ENCODE results near the gene CDV3. TPM values are rescaled to one million over a fixed set of nuclear protein-coding genes. Genes with fewer than 3 reads are reported as not detected.
"Not testable (repeated sequence)": the region's sequence is repeated elsewhere in the genome, so short reads cannot be mapped to it uniquely, and the experiment has no call there.

CDV3 gene
- total RNA-seq, result 184 TPM
- long read RNA-seq, transcript CDV3-201 (5 exons, 3,307 nt), result minor isoform, 50 of 274 reads
- long read RNA-seq, transcript CDV3-203 (5 exons, 955 nt), result major isoform, 146 of 274 reads
- long read RNA-seq, partial matches to known transcripts, result 4 of 274 reads
- long read RNA-seq, other reads (novel, unspliced or antisense), result 74 of 274 reads

GRCh38 chr3:133573629-133574194, at the start of gene CDV3:
Gene CDV3 (plus strand): TSS chr3:133573686. CDS start chr3:133574045, 359 bp downstream.
- no peak for TF ChIP-seq CTCF (IDR thresholded peaks at IDR 0.05)
- DNase-seq, result no peak
- intact Hi-C loops (cut with DNase I), result no loop called here

GRCh38 chr3:133523758-133524157, 49.7 kb upstream of the CDV3 start:
- intact Hi-C loops (cut with DNase I); H3K4me1 ChIP-seq; H3K36me3 ChIP-seq; H3K27me3 ChIP-seq; DNase-seq; H3K4me3 ChIP-seq; H3K27ac ChIP-seq; H3K9me3 ChIP-seq: not testable (repeated sequence)
- peak; percentile 44 for ATAC-seq

More at GRCh38 chr3:133573629-133574194, at the start of gene CDV3:
- peaks cover 55% of the 10 kb centered on the region for H3K4me1 ChIP-seq
- peaks cover 34% of the 10 kb centered on the region for H3K36me3 ChIP-seq
- H3K27me3 ChIP-seq, result no peaks in the 10 kb centered on the region
- no peaks in the 10 kb centered on the region for H3K9me3 ChIP-seq
- H3K4me3 ChIP-seq, result peak within 1 kb of the TSS; percentile 86
- H3K27ac ChIP-seq, result peak within 1 kb of the TSS; percentile 91
- ATAC-seq, result peak; percentile 57

GRCh38 chr3:133525435-133525834, 48.1 kb upstream of the CDV3 start:
- H3K36me3 ChIP-seq, result no peaks in the 10 kb centered on the region
- no peaks in the 10 kb centered on the region for H3K27me3 ChIP-seq
- intact Hi-C loops (cut with DNase I), result no loop called here
- no peak overlapping the region for H3K27ac ChIP-seq
- DNase-seq (no peak), ATAC-seq (peak; percentile 49)
- H3K4me1 ChIP-seq, result no peaks in the 10 kb centered on the region
- TF ChIP-seq CTCF (IDR thresholded peaks at IDR 0.05), result no peak
- no peak overlapping the region for H3K4me3 ChIP-seq
- no peaks in the 10 kb centered on the region for H3K9me3 ChIP-seq

GRCh38 chr3:133527081-133527715, 46.3 kb upstream of the CDV3 start:
- no peaks in the 10 kb centered on the region for H3K4me1 ChIP-seq
- H3K4me3 ChIP-seq, result no peak overlapping the region
- no peak overlapping the region for H3K27ac ChIP-seq
- DNase-seq, result no peak
- H3K36me3 ChIP-seq, result no peaks in the 10 kb centered on the region
- TF ChIP-seq CTCF (IDR thresholded peaks at IDR 0.05), result no peak
- no peaks in the 10 kb centered on the region for H3K27me3 ChIP-seq
- no peaks in the 10 kb centered on the region for H3K9me3 ChIP-seq
- ATAC-seq, result no peak
- intact Hi-C loops (cut with DNase I), result no loop called here

- intact Hi-C loops (cut with DNase I), result no loop called here
- no peaks in the 10 kb centered on the region for H3K27me3 ChIP-seq
- peak; percentile 24 for ATAC-seq
- no peak for DNase-seq
- H3K4me1 ChIP-seq, result no peaks in the 10 kb centered on the region
- no peak overlapping the region for H3K4me3 ChIP-seq
- H3K9me3 ChIP-seq, result no peaks in the 10 kb centered on the region
- no peak overlapping the region for H3K27ac ChIP-seq
- H3K36me3 ChIP-seq, result no peaks in the 10 kb centered on the region
- TF ChIP-seq CTCF (IDR thresholded peaks at IDR 0.05), result no peak
Measured at GRCh38 chr3:133529809-133530208, 43.7 kb upstream of the CDV3 start.

- Histone ChIP-seq H3K4me1 (peaks cover 18% of the 10 kb centered on the region), H3K27ac (no peak overlapping the region), H3K9me3 (no peaks in the 10 kb centered on the region), H3K27me3 (no peaks in the 10 kb centered on the region), H3K4me3 (no peak overlapping the region), H3K36me3 (no peaks in the 10 kb centered on the region)
- no peak for TF ChIP-seq CTCF (IDR thresholded peaks at IDR 0.05)
- intact Hi-C loops (cut with DNase I), result no loop called here
- ATAC-seq (no peak), DNase-seq (no peak)
Measured at GRCh38 chr3:133531981-133532380, 41.5 kb upstream of the CDV3 start.

Measured in upper lobe of right lung (tissue), 1 donor.